ENCODE measurements around the gene FAM151B. TPM values are rescaled to one million over a fixed set of nuclear protein-coding genes. Genes with fewer than 3 reads are reported as not detected.

The FAM151B gene
- total and polyA plus RNA-seq, 2 of the 13 experiments (the other 11 are each of a cell fraction or from before 2014, with no cell fraction given) = 0.61 to 1.0 TPM

- no peak for TF ChIP-seq ZNF280D (CRISPR knock-in tag; IDR thresholded peaks at IDR 0.05)
- TF ChIP-seq ZNF704 (CRISPR knock-in tag; IDR thresholded peaks at IDR 0.05; ENCODE audit: borderline replicate concordance) = no peak; the same call in none of the 2 replicates
- TF ChIP-seq KAT2B (IDR thresholded peaks at IDR 0.05; ENCODE audit: borderline replicate concordance, low read depth, low read length) = no peak
- TF ChIP-seq FOXM1 (CRISPR knock-in tag; IDR thresholded peaks at IDR 0.05) = no peak
- TF ChIP-seq CBFB (CRISPR knock-in tag; IDR thresholded peaks at IDR 0.05) = peak; percentile 70; the same call in 1 of the 2 replicates
- peak; percentile 91 for TF ChIP-seq RFX3 (CRISPR knock-in tag; IDR thresholded peaks at IDR 0.05)
- no peak for TF ChIP-seq XBP1 (CRISPR knock-in tag; IDR thresholded peaks at IDR 0.05)
- no peak for TF ChIP-seq RORA (CRISPR knock-in tag; IDR thresholded peaks at IDR 0.05)
- 0 out of 2 replicates have a peak, but pooled peaks have one; percentile 56 for TF ChIP-seq ZBTB7A (CRISPR knock-in tag; IDR thresholded peaks at IDR 0.05)
- no peak for TF ChIP-seq MAFF (IDR thresholded peaks at IDR 0.05; ENCODE audit: low read depth, low read length)
- TF ChIP-seq POLR2A (IDR thresholded peaks at IDR 0.05; ENCODE audit: insufficient read depth in 1 of 2, low read depth in 2 of 2, low read length in 2 of 2) = peak; percentile 71 to 82
- peak; percentile 29; the same call in 1 of the 2 replicates for TF ChIP-seq MEF2D (CRISPR knock-in tag; IDR thresholded peaks at IDR 0.05)
- 0 out of 2 replicates have a peak, but pooled peaks have one; percentile 23 for TF ChIP-seq HNRNPUL1 (IDR thresholded peaks at IDR 0.05; ENCODE audit: low read depth, low read length)
- peak; percentile 73; the same call in 1 of the 2 replicates for TF ChIP-seq HIC2 (CRISPR knock-in tag; IDR thresholded peaks at IDR 0.05; ENCODE audit: low read depth)
- peak; percentile 97 for TF ChIP-seq RFX1 (IDR thresholded peaks at IDR 0.05)
- TF ChIP-seq ATF3 (CRISPR knock-in tag; IDR thresholded peaks at IDR 0.05) = peak; percentile 53; the same call in 1 of the 2 replicates
- TF ChIP-seq MTERF4 (CRISPR knock-in tag; IDR thresholded peaks at IDR 0.05) = no peak
- TF ChIP-seq XRCC5 (optimal IDR thresholded peaks at IDR 0.05; ENCODE audit: low read length) = peak; percentile 29
- peak; percentile 68; the same call in 1 of the 2 replicates for TF ChIP-seq DMAP1 (CRISPR knock-in tag; IDR thresholded peaks at IDR 0.05)
- no peak for TF ChIP-seq IKZF4 (CRISPR knock-in tag; IDR thresholded peaks at IDR 0.05; ENCODE audit: borderline replicate concordance, low read depth, not compliant biosample characterization)
- 0 out of 2 replicates have a peak, but pooled peaks have one; percentile 32 for TF ChIP-seq ZFP37 (CRISPR knock-in tag; IDR thresholded peaks at IDR 0.05; ENCODE audit: borderline replicate concordance)
- TF ChIP-seq ZNF670 (CRISPR knock-in tag; IDR thresholded peaks at IDR 0.05; ENCODE audit: borderline replicate concordance) = no peak
- peak; percentile 14; the same call in 1 of the 2 replicates for TF ChIP-seq FOXA3 (CRISPR knock-in tag; IDR thresholded peaks at IDR 0.05)
These were observed at the start of gene FAM151B (continued) for GRCh38 chr5:80487829-80488721.

Measured in HepG2 (cell line).